Epithelial cell of esophagus (primary cell): ENCODE results near the gene USH2A.
A peak's percentile ranks its signal among the peaks of the same experiment; 100 is the strongest.

ENCODE experiments used
- DNase-seq: peaks from one replicate; pipeline ENCODE4 v3.0.0; 2010; ENCODE audit warnings: low read depth
- H3K4me3 ChIP-seq: 2 replicates; pipeline ENCODE4 v1.5.1; 2011; ENCODE audit warnings: mild to moderate bottlenecking, low read length, control low read depth
- CTCF ChIP-seq: IDR thresholded peaks from 2 replicates; pipeline ENCODE4 v1.5.1; 2011; ENCODE audit warnings: low read depth, mild to moderate bottlenecking, low read length, control low read depth, inconsistent platforms; ENCODE audit not compliant: insufficient read depth; ENCODE audit errors: missing control alignments

Gene USH2A

GRCh38 chr1:216073793-216074595 is 349.3 kb downstream of the USH2A start:
- no peak for TF ChIP-seq CTCF
- no peak for DNase-seq

GRCh38 chr1:216071262-216071661 is 352.0 kb downstream of the USH2A start:
- H3K4me3 ChIP-seq: no peak overlapping the region
- no peak for TF ChIP-seq CTCF
- no peak for DNase-seq

More at GRCh38 chr1:216073793-216074595, 349.3 kb downstream of the USH2A start:
- H3K4me3 ChIP-seq: no peak overlapping the region

GRCh38 chr1:216064643-216065042 is 358.6 kb downstream of the USH2A start:
- no peak for TF ChIP-seq CTCF
- peak; percentile 81 for DNase-seq
- no peak overlapping the region for H3K4me3 ChIP-seq

- DNase-seq: no peak
- TF ChIP-seq CTCF: no peak
- H3K4me3 ChIP-seq: no peak overlapping the region
Observed at GRCh38 chr1:216057947-216058346, 365.3 kb downstream of the USH2A start.

- no peak for TF ChIP-seq CTCF
- H3K4me3 ChIP-seq: no peak overlapping the region
- no peak for DNase-seq
Observed at GRCh38 chr1:216057063-216057462, 366.2 kb downstream of the USH2A start.

GRCh38 chr1:216055004-216055403 is 368.2 kb downstream of the USH2A start:
- no peak overlapping the region for H3K4me3 ChIP-seq
- no peak for TF ChIP-seq CTCF
- DNase-seq: no peak

- TF ChIP-seq CTCF: no peak
- no peak overlapping the region for H3K4me3 ChIP-seq
- DNase-seq: no peak
Observed at GRCh38 chr1:216054600-216054999, 368.6 kb downstream of the USH2A start.
